Left ventricle myocardium inferior (tissue), 1 donor: ENCODE results near the gene RSRC1. TPM values are rescaled to one million over a fixed set of nuclear protein-coding genes. Genes with fewer than 3 reads are reported as not detected.

Experiments used
- DNase-seq: peaks from one replicate; pipeline ENCODE4 v3.0.0-alpha.2; 2020
- H3K27ac ChIP-seq: fragments of 200-600 bp; replicated peaks from 2 replicates; pipeline ENCODE4 v1.8.0; 2021
- H3K27me3 ChIP-seq: fragments of 200-600 bp; 2 replicates; pipeline ENCODE4 v1.8.0; 2021; ENCODE audit warnings: low read depth
- H3K36me3 ChIP-seq: fragments of 200-600 bp; 2 replicates; pipeline ENCODE4 v1.8.0; 2021
- H3K4me1 ChIP-seq: fragments of 200-600 bp; 2 replicates; pipeline ENCODE4 v1.8.0; 2021
- H3K4me3 ChIP-seq: fragments of 200-600 bp; 2 replicates; pipeline ENCODE4 v1.8.0; 2021; ENCODE audit warnings: mild to moderate bottlenecking, moderate library complexity
- H3K9me3 ChIP-seq: fragments of 200-600 bp; replicated peaks from 2 replicates; pipeline ENCODE4 v1.8.0; 2021
- intact Hi-C: fragments of 100-400 bp; cut with micrococcal nuclease; formaldehyde crosslinking; loops from one replicate; pipeline ENCODE4 v1.11.0; 2022
- total RNA-seq: library from RNA; stranded (reverse); fragmentation: NEBNext Ultra II Directional; extraction: Animal tissue kit (Norgen Biotek cat#: 25700); gene quantifications from one replicate; pipeline ENCODE4 v1.2.1, GENCODE V29; 2021
- TF ChIP-seq, protein P1 (sequence below): fragments of 200-600 bp; IDR thresholded peaks from 2 replicates; pipeline ENCODE4 v1.8.0; 2021; ENCODE audit warnings: antibody characterized with exemption, mild to moderate bottlenecking, borderline replicate concordance
- donor health status: DM: no; HTN: yes; CAD: no; lungs with severe emphysema.

RSRC1 gene
- total RNA-seq, 1 donor from 2014 or later: 19.1 TPM

DNA sequence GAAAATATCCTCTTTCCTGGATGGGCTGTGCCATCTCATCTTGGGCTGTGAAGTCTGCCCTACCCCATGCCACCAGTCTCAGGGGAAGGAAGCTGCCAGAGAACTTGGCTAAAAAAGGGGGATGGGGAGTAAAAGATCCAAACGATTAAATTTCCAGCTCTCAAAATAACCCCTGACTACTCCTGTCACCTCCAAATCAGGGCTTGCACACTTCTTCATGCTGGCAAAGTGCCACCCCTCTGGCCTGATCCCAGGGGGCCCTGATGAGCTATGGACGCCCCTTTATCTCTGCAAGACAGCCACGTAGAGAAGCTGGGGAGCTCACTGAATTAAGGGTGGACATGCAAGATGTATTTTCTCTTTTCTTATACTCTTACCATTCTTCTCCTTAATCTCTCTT is 459.9 kb downstream of the RSRC1 start:
- Histone ChIP-seq H3K9me3 (peaks cover 3% of the 10 kb centered on the region), H3K4me1 (peaks cover 31% of the 10 kb centered on the region), H3K27me3 (no peaks in the 10 kb centered on the region), H3K36me3 (no peaks in the 10 kb centered on the region), H3K27ac (peak overlapping the region; percentile 87), H3K4me3 (no peak overlapping the region)
- DNase-seq: no peak
- intact Hi-C loops: no loop called here
- TF ChIP-seq, protein P1, sequence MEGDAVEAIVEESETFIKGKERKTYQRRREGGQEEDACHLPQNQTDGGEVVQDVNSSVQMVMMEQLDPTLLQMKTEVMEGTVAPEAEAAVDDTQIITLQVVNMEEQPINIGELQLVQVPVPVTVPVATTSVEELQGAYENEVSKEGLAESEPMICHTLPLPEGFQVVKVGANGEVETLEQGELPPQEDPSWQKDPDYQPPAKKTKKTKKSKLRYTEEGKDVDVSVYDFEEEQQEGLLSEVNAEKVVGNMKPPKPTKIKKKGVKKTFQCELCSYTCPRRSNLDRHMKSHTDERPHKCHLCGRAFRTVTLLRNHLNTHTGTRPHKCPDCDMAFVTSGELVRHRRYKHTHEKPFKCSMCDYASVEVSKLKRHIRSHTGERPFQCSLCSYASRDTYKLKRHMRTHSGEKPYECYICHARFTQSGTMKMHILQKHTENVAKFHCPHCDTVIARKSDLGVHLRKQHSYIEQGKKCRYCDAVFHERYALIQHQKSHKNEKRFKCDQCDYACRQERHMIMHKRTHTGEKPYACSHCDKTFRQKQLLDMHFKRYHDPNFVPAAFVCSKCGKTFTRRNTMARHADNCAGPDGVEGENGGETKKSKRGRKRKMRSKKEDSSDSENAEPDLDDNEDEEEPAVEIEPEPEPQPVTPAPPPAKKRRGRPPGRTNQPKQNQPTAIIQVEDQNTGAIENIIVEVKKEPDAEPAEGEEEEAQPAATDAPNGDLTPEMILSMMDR: no peak

DNA sequence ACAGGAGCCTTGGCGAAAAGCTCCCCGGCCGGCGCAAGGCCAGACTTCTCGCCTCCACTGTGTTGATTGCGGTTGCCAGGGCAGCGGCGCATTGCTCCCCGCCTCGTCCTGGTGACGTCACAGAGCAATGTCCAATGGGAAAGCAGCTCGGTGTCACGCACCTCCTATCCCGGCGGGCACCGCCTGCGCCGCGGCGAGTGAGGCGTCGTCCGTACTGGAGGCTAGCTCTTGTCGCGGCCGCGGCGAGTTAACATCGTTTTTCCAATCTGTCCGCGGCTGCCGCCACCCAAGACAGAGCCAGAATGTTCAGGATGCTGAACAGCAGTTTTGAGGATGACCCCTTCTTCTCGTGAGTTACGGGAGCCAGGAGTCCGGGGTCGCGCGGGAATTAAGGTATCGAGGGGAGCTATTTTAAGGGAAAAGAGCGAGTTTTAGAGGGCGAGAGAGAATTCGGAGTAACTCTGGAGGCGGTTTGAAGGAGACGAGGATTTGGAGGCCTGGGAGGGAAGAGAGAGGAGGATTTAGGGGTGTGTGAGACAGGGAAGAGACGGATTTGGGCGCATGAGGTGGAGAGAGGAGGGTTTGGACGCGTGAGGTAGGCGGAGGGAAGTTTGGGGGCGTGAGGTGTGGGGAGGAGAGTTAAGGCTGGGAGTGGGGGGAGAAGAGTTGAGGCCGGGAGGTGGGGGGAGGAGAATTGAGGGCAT is 461.3 kb downstream of the RSRC1 start, which contains the start of gene MLF1:
TSS of gene MLF1 (plus strand) at position 196 of the 704 bp plus-strand sequence. CDS start at position 303, 107 bp downstream.
- TF ChIP-seq, protein P1: no peak
- intact Hi-C loops: no loop called here
- no peaks in the 10 kb centered on the region for H3K36me3 ChIP-seq
- peak; percentile 97 for DNase-seq
- no peaks in the 10 kb centered on the region for H3K9me3 ChIP-seq
- peak within 1 kb of the TSS; percentile 87 for H3K27ac ChIP-seq
- H3K4me3 ChIP-seq: peak within 1 kb of the TSS; percentile 86
- H3K4me1 ChIP-seq: peaks cover 41% of the 10 kb centered on the region
- no peaks in the 10 kb centered on the region for H3K27me3 ChIP-seq

DNA sequence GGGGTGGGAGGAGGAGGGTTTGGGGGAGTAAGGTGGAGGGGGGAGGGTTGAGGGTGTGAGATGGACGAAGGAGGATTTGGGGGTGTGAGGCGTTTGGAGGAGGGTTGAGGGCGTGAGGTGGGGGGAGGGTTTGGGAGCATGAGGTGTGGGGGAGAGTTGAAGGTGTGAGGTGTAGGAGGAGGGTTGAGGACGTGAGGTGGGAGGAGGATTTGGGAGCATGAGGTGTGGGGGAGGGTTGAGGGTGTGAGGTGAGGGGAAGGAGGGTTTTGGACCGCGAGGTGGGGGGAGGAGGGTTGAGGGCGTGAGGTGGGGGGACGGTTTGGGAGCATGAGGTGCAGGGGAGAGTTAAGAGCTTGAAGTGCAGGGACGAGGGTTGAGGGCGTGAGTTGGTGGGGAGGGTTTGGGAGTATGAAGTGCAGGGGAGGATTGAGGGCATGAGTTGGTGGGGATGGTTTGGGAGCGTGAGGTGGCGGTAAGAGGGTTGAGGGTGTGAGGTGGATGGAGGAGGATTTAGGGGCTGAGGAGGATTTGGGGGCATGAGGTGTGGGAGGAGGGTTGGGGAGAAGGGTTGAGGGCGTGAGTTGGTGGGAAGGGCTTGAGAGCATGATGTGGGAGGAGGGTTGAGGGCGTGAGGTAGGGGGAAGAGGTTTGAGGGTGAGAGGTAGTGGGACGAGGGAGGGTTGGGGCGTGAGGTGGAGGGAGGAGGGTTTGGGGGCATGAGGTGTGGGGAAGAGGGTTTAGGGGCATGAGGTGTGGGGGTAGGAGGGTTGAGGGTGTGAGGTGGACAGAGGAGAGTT is 462.3 kb downstream of the RSRC1 start:
- Histone ChIP-seq H3K36me3 (no peaks in the 10 kb centered on the region), H3K4me3 (peak overlapping the region; percentile 86), H3K4me1 (peaks cover 49% of the 10 kb centered on the region), H3K27me3 (no peaks in the 10 kb centered on the region), H3K9me3 (no peaks in the 10 kb centered on the region), H3K27ac (peak overlapping the region; percentile 62)
- DNase-seq: no peak
- TF ChIP-seq, protein P1: no peak
- intact Hi-C loops: no loop called here

DNA sequence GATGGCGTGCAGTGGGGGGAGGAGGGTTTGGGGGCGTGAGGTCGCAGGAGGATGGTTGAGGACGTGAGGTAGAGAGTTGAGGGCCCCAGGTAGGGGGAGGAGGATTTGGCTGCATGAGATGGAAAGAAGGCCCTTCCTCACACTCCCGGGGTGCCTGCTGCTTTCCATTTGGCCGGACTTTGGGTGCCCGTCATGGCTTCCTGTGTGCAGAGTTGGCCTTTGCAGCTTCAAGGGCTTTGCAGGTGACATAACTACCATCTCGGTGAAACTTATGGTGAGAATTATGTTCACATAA is 462.8 kb downstream of the RSRC1 start:
- no peaks in the 10 kb centered on the region for H3K9me3 ChIP-seq
- no peaks in the 10 kb centered on the region for H3K27me3 ChIP-seq
- TF ChIP-seq, protein P1: no peak
- peak overlapping the region; percentile 86 for H3K4me3 ChIP-seq
- H3K36me3 ChIP-seq: no peaks in the 10 kb centered on the region
- DNase-seq: no peak
- peaks cover 55% of the 10 kb centered on the region for H3K4me1 ChIP-seq
- H3K27ac ChIP-seq: peak overlapping the region; percentile 62
- intact Hi-C loops: no loop called here

DNA sequence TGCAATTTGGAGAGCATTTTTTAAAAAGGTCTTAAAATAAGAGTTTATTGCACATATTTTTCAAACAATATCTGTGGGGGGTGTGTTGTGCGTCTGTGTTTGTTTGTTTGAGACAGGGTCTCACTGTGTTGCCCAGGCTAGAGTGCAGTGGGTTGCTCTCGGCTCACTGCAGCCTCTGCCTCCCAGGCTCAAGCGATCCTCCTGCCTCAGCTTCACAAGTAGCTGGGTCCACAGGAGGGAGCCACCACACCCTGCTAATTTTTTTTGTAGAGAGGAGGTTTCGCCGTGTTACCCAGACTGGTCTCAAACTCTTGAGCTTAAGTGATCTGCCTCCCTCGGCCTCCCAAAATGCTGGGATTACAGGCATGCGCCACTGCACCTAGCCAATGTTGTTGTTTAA is 463.8 kb downstream of the RSRC1 start:
- Histone ChIP-seq H3K36me3 (no peaks in the 10 kb centered on the region), H3K4me1 (peaks cover 58% of the 10 kb centered on the region), H3K9me3 (no peaks in the 10 kb centered on the region), H3K27ac (peak overlapping the region; percentile 42), H3K27me3 (no peaks in the 10 kb centered on the region), H3K4me3 (peak overlapping the region; percentile 86)
- TF ChIP-seq, protein P1: peak; percentile 26
- no peak for DNase-seq
- intact Hi-C loops: no loop called here
